GM23248 (cell line): ENCODE results near the gene CLIP2. TPM values are rescaled to one million over a fixed set of nuclear protein-coding genes. Genes with fewer than 3 reads are reported as not detected.
A peak's percentile ranks its signal among the peaks of the same experiment; 100 is the strongest.

Experiments
- DNase-seq: peaks from one replicate; pipeline ENCODE4 v3.0.0-alpha.2; 2015
- H2AFZ ChIP-seq: fragments of 200-600 bp; sonication (generic); 2 replicates; pipeline ENCODE4 v1.6.1; 2016; ENCODE audit warnings: antibody characterized with exemption
- H3F3A ChIP-seq: fragments of 200-600 bp; sonication (generic); 2 replicates; pipeline ENCODE4 v1.6.1; 2016; ENCODE audit warnings: mild to moderate bottlenecking, antibody characterized with exemption, mixed run types; ENCODE audit not compliant: insufficient read depth
- H3K27ac ChIP-seq: fragments of 200-600 bp; sonication (generic); 2 replicates; pipeline ENCODE4 v1.5.1; 2016; ENCODE audit warnings: mild to moderate bottlenecking
- H3K27me3 ChIP-seq: fragments of 200-600 bp; sonication (generic); replicated peaks from 2 replicates; pipeline ENCODE4 v1.6.1; 2016; ENCODE audit warnings: mild to moderate bottlenecking; ENCODE audit not compliant: insufficient read depth
- H3K36me3 ChIP-seq: fragments of 200-600 bp; sonication (generic); 2 replicates; pipeline ENCODE4 v1.6.1; 2016; ENCODE audit warnings: low read depth, mild to moderate bottlenecking
- H3K4me1 ChIP-seq: fragments of 200-600 bp; sonication (generic); 2 replicates; pipeline ENCODE4 v1.6.1; 2016; ENCODE audit warnings: mild to moderate bottlenecking; ENCODE audit not compliant: insufficient read depth
- H3K4me2 ChIP-seq: fragments of 200-600 bp; sonication (generic); one replicate; pipeline ENCODE4 v1.6.1; 2016; ENCODE audit warnings: mild to moderate bottlenecking; ENCODE audit not compliant: unreplicated experiment
- H3K4me3 ChIP-seq: fragments of 200-600 bp; sonication (generic); 2 replicates; pipeline ENCODE4 v1.5.1; 2016; ENCODE audit warnings: mild to moderate bottlenecking
- H3K79me2 ChIP-seq: fragments of 200-600 bp; sonication (generic); 2 replicates; pipeline ENCODE4 v1.6.1; 2016; ENCODE audit warnings: mild to moderate bottlenecking; ENCODE audit not compliant: insufficient read depth
- H3K9ac ChIP-seq: fragments of 200-600 bp; sonication (generic); 2 replicates; pipeline ENCODE4 v1.6.1; 2016; ENCODE audit warnings: mild to moderate bottlenecking
- H3K9me2 ChIP-seq: fragments of 200-600 bp; sonication (generic); 2 replicates; pipeline ENCODE4 v1.6.1; 2016; ENCODE audit warnings: mixed run types, mild to moderate bottlenecking, moderate library complexity; ENCODE audit not compliant: insufficient read depth
- H3K9me3 ChIP-seq: fragments of 200-600 bp; sonication (generic); one replicate; pipeline ENCODE4 v1.6.1; 2017; ENCODE audit warnings: low read depth
- H4K20me1 ChIP-seq: fragments of 200-600 bp; sonication (generic); 2 replicates; pipeline ENCODE4 v1.6.0; 2016; ENCODE audit not compliant: insufficient read depth
- EZH2 ChIP-seq: fragments of 200-600 bp; sonication (generic); IDR thresholded peaks from 2 replicates; pipeline ENCODE4 v1.6.1; 2018; ENCODE audit warnings: antibody characterized with exemption, mild to moderate bottlenecking; ENCODE audit not compliant: insufficient read depth, poor library complexity, severe bottlenecking
- EZH2phosphoT487 ChIP-seq: fragments of 200-600 bp; sonication (generic); IDR thresholded peaks from 2 replicates; pipeline ENCODE4 v1.6.1; 2018; ENCODE audit warnings: antibody characterized with exemption, moderate library complexity, mild to moderate bottlenecking, low read depth; ENCODE audit not compliant: insufficient read depth
- WGBS, 2 experiments: methylation state at CpG; one replicate each; pipeline ENCODE4 v1.1.6; 2015 to 2017; ENCODE audit warnings: low lambda C conversion rate in 2 of 2, low coverage in 1 of 2; ENCODE audit errors: missing lambda C conversion rate in 2 of 2; 5-methylcytosine and 5-hydroxymethylcytosine counted together
- in situ Hi-C: fragments of 300-500 bp; cut with MboI; formaldehyde crosslinking; loops from 2 replicates; pipeline ENCODE4 v1.15.0; 2020
- polyA plus RNA-seq: library from polyadenylated mRNA; unstranded; fragments of >200 nt; fragmentation: Nextera tagmentation; extraction: Ambion mirVana; gene quantifications from 2 replicates; pipeline ENCODE4 v1.2.1, GENCODE V29; 2016
- total RNA-seq: library from RNA; depleted of rRNA; stranded (reverse); fragments of >200 nt; shearing (Covaris generic); gene quantifications from 2 replicates; pipeline ENCODE4 v1.2.3, GENCODE V29; 2014

Gene CLIP2
- total and polyA plus RNA-seq, 2 experiments from 2014 or later, result 13.2 to 40.7 TPM

GRCh38 chr7:74373536-74373935, 84.3 kb downstream of the CLIP2 start:
- H3K36me3 ChIP-seq, result no peaks in the 10 kb centered on the region
- DNase-seq, result no peak
- no peak overlapping the region for H3K4me3 ChIP-seq
- H3K27ac ChIP-seq, result no peak overlapping the region
- H4K20me1 ChIP-seq, result no peaks in the 10 kb centered on the region
- no peaks in the 10 kb centered on the region for H3F3A ChIP-seq
- H2AFZ ChIP-seq, result no peak overlapping the region
- no peaks in the 10 kb centered on the region for H3K9me2 ChIP-seq
- in situ Hi-C loops, result no loop called here
- no peaks in the 10 kb centered on the region for H3K27me3 ChIP-seq
- no peak overlapping the region for H3K4me2 ChIP-seq
- TF ChIP-seq EZH2phosphoT487 (no peak), EZH2 (no peak)
- no peaks in the 10 kb centered on the region for H3K79me2 ChIP-seq
- H3K4me1 ChIP-seq, result no peaks in the 10 kb centered on the region
- H3K9me3 ChIP-seq, result no peaks in the 10 kb centered on the region
- H3K9ac ChIP-seq, result no peak overlapping the region
- 75 to 79% methylated on average over 3 of the region's 3 CpGs for WGBS, 2 experiments

- H3K27ac ChIP-seq, result no peak overlapping the region
- in situ Hi-C loops, result loop anchor here (25.0 kb wide), 2 partner anchors 138 to 513 kb away; partner anchors contain the start of gene TMEM270
- H3K9me3 ChIP-seq, result no peaks in the 10 kb centered on the region
- H3K27me3 ChIP-seq, result no peaks in the 10 kb centered on the region
- H3K4me3 ChIP-seq, result no peak overlapping the region
- H3F3A ChIP-seq, result no peaks in the 10 kb centered on the region
- no peaks in the 10 kb centered on the region for H3K4me1 ChIP-seq
- no peaks in the 10 kb centered on the region for H3K36me3 ChIP-seq
- H3K9me2 ChIP-seq, result no peaks in the 10 kb centered on the region
- H4K20me1 ChIP-seq, result no peaks in the 10 kb centered on the region
- WGBS, 2 experiments, result 92 to 94% methylated on average over 22 to 31 of the region's 31 CpGs
- H3K4me2 ChIP-seq, result no peak overlapping the region
- no peak for TF ChIP-seq EZH2phosphoT487
- no peak for TF ChIP-seq EZH2
- no peak for DNase-seq
- H3K79me2 ChIP-seq, result no peaks in the 10 kb centered on the region
- H2AFZ ChIP-seq, result no peak overlapping the region
- no peak overlapping the region for H3K9ac ChIP-seq
Observed at GRCh38 chr7:74375726-74376220, 86.6 kb downstream of the CLIP2 start.

- no peaks in the 10 kb centered on the region for H3K79me2 ChIP-seq
- no peak overlapping the region for H3K4me3 ChIP-seq
- H3F3A ChIP-seq, result peaks cover 2% of the 10 kb centered on the region; the same call in 1 of the 2 replicates
- in situ Hi-C loops, result loop anchor here (25.0 kb wide), 2 partner anchors 139 to 514 kb away; partner anchors contain the start of gene TMEM270
- H3K4me1 ChIP-seq, result no peaks in the 10 kb centered on the region
- H3K9me3 ChIP-seq, result no peaks in the 10 kb centered on the region
- no peak overlapping the region for H3K9ac ChIP-seq
- no peak for DNase-seq
- no peak overlapping the region for H3K4me2 ChIP-seq
- H3K36me3 ChIP-seq, result 0 out of 2 replicates have a peak, but pooled peaks cover 2% of the 10 kb centered on the region
- no peaks in the 10 kb centered on the region for H3K9me2 ChIP-seq
- TF ChIP-seq EZH2phosphoT487 (no peak), EZH2 (no peak)
- H3K27ac ChIP-seq, result no peak overlapping the region
- 89 to 92% methylated on average over 31 to 37 of the region's 37 CpGs for WGBS, 2 experiments
- no peaks in the 10 kb centered on the region for H3K27me3 ChIP-seq
- no peaks in the 10 kb centered on the region for H4K20me1 ChIP-seq
- no peak overlapping the region for H2AFZ ChIP-seq
Observed at GRCh38 chr7:74376256-74377036, 87.2 kb downstream of the CLIP2 start.

- Histone ChIP-seq H3K9ac (no peak overlapping the region), H4K20me1 (no peaks in the 10 kb centered on the region), H3K9me2 (no peaks in the 10 kb centered on the region), H3K79me2 (no peaks in the 10 kb centered on the region), H3K9me3 (no peaks in the 10 kb centered on the region), H3F3A (peaks cover 4% of the 10 kb centered on the region; the same call in 1 of the 2 replicates), H3K27me3 (no peaks in the 10 kb centered on the region), H3K27ac (no peak overlapping the region), H3K36me3 (peaks cover 13% of the 10 kb centered on the region), H3K4me2 (no peak overlapping the region), H2AFZ (no peak overlapping the region), H3K4me3 (no peak overlapping the region), H3K4me1 (no peaks in the 10 kb centered on the region)
- in situ Hi-C loops, result loop anchor here (25.0 kb wide), 2 partner anchors 143 to 518 kb away; partner anchors contain the start of gene TMEM270
- 39 to 50% methylated on average over 2 of the region's 2 CpGs for WGBS, 2 experiments
- TF ChIP-seq EZH2 (no peak), EZH2phosphoT487 (no peak)
- peak; percentile 32 for DNase-seq
Observed at GRCh38 chr7:74379938-74380337, 90.7 kb downstream of the CLIP2 start.
